Liver (tissue), 9 donors: ENCODE results near the gene THADA. TPM values are rescaled to one million over a fixed set of nuclear protein-coding genes. Genes with fewer than 3 reads are reported as not detected.
"Not testable (repeated sequence)": the region's sequence is repeated elsewhere in the genome, so short reads cannot be mapped to it uniquely, and the experiment has no call there.

Experiments
- DNase-seq: peaks from one replicate; pipeline ENCODE4 v3.0.0-alpha.2; 2017; ENCODE audit warnings: low spot score
- H3K27ac ChIP-seq, 2 donors: one replicate each; pipeline ENCODE4 v1.7.0; 2013; ENCODE audit warnings: inconsistent platforms in 2 of 2, low read length in 2 of 2, control low read depth in 1 of 2, low read depth in 1 of 2, mild to moderate bottlenecking in 1 of 2
- H3K27me3 ChIP-seq, 4 donors: one replicate each; pipeline versions ENCODE4 v1.6.1 to v1.7.0; 2013; ENCODE audit warnings: low read length in 3 of 4, inconsistent platforms in 1 of 4, mild to moderate bottlenecking in 1 of 4, moderate library complexity in 1 of 4; ENCODE audit not compliant: control insufficient read depth in 4 of 4, insufficient read depth in 4 of 4
- H3K36me3 ChIP-seq, 4 donors: one replicate each; pipeline versions ENCODE4 v1.6.1 to v1.7.0; 2013; ENCODE audit warnings: low read length in 3 of 4, mild to moderate bottlenecking in 3 of 4, low read depth in 1 of 4, moderate library complexity in 1 of 4; ENCODE audit not compliant: control insufficient read depth in 4 of 4, insufficient read depth in 3 of 4
- H3K4me1 ChIP-seq, 4 donors: one replicate each; pipeline versions ENCODE4 v1.6.1 to v1.7.0; 2013; ENCODE audit warnings: low read length in 3 of 4, mild to moderate bottlenecking in 3 of 4, moderate library complexity in 1 of 4; ENCODE audit not compliant: control insufficient read depth in 4 of 4, insufficient read depth in 4 of 4
- H3K4me3 ChIP-seq, 3 donors: one replicate each; pipeline versions ENCODE4 v1.6.1 to v1.7.0; 2013; ENCODE audit warnings: low read length in 3 of 3, control low read depth in 1 of 3, low read depth in 1 of 3, mild to moderate bottlenecking in 1 of 3
- H3K9ac ChIP-seq, 2 donors: one replicate each; pipeline ENCODE4 v1.7.0; 2013; ENCODE audit warnings: low read length in 2 of 2, mild to moderate bottlenecking in 2 of 2, moderate library complexity in 2 of 2, control low read depth in 1 of 2, low read depth in 1 of 2
- H3K9me3 ChIP-seq, 4 donors: one replicate each; pipeline versions ENCODE4 v1.6.1 to v1.7.0; 2013; ENCODE audit warnings: low read length in 3 of 4; ENCODE audit not compliant: control insufficient read depth in 4 of 4
- CTCF ChIP-seq: fragments of 150-350 bp; IDR thresholded peaks from 2 replicates; pipeline ENCODE4 v1.5.1; 2017; ENCODE audit warnings: improper control_type of control experiment, low read depth, low read length; ENCODE audit not compliant: missing input control
- FOXA2 ChIP-seq: IDR thresholded peaks from 2 replicates; pipeline ENCODE4 v1.6.1; 2016; ENCODE audit warnings: antibody characterized with exemption
- HNF4A ChIP-seq, 2 donors: conservative IDR thresholded peaks; 2 replicates each; pipeline ENCODE4 v1.6.1; 2016; ENCODE audit warnings: antibody characterized with exemption in 2 of 2, mild to moderate bottlenecking in 2 of 2
- MAX ChIP-seq: IDR thresholded peaks from 2 replicates; pipeline ENCODE4 v1.6.1; 2016; ENCODE audit warnings: antibody characterized with exemption
- NR2F2 ChIP-seq: IDR thresholded peaks from 2 replicates; pipeline ENCODE4 v1.6.1; 2016; ENCODE audit warnings: antibody characterized with exemption
- RAD21 ChIP-seq, 2 donors: IDR thresholded peaks; 2 replicates each; pipeline ENCODE4 v1.6.1; 2016; ENCODE audit warnings: antibody characterized with exemption in 2 of 2, mild to moderate bottlenecking in 2 of 2
- RXRA ChIP-seq, 2 donors: IDR thresholded peaks; 2 replicates each; pipeline ENCODE4 v1.6.1; 2017 to 2018; ENCODE audit warnings: antibody characterized with exemption in 2 of 2, mild to moderate bottlenecking in 1 of 2
- SP1 ChIP-seq: IDR thresholded peaks from 2 replicates; pipeline ENCODE4 v1.6.1; 2018; ENCODE audit warnings: antibody characterized with exemption, mild to moderate bottlenecking
- ZBTB33 ChIP-seq: IDR thresholded peaks from 2 replicates; pipeline ENCODE4 v1.6.1; 2016; ENCODE audit warnings: antibody characterized with exemption
- WGBS: extraction: QIAGEN DNeasy Blood & Tissue Kit; methylation state at CpG from one replicate; pipeline ENCODE4 v1.1.7; 2013; 5-methylcytosine and 5-hydroxymethylcytosine counted together
- polyA plus RNA-seq, 2 donors: library from polyadenylated mRNA; stranded (reverse) in 1 of 2; unstranded in 1 of 2; fragments of 200-250 nt in 1 of 2; fragments of >200 nt in 1 of 2; fragmentation: Nextera tagmentation in 1 of 2; extraction: Ambion mirVana in 1 of 2; gene quantifications; one replicate each; pipeline versions ENCODE4 v1.2.1 to v1.2.3, GENCODE V29; 2013 to 2015
- total RNA-seq, 2 donors: library from RNA; depleted of rRNA; stranded (reverse); fragments of >200 nt; gene quantifications; one replicate each; pipeline ENCODE4 v1.2.3, GENCODE V29; 2014
- donor health status: healthy.
- donor health status: healthy.
- donor health status: healthy.
- donor health status: healthy.
- donor health status: healthy.

Gene THADA
- total and polyA plus RNA-seq, 4 donors = 12.0 to 37.2 (median 22.3) TPM

GRCh38 chr2:43190311-43191052, 405.4 kb downstream of the THADA start:
- WGBS = 81% methylated on average over 10 of the region's 10 CpGs
- Histone ChIP-seq H3K9ac (no peak overlapping the region), H3K4me3 (no peak overlapping the region), H3K27me3 (no peaks in the 10 kb centered on the region), H3K27ac (no peak overlapping the region), H3K36me3 (no peaks in the 10 kb centered on the region), H3K9me3 (no peaks in the 10 kb centered on the region), H3K4me1 (peaks cover 6 to 30% (median 23%) of the 10 kb centered on the region in 4 donors)
- TF ChIP-seq RXRA (IDR thresholded peaks at IDR 0.05) (peak; percentile 18 to 40), HNF4A (conservative IDR thresholded peaks at IDR 0.05) (peak; percentile 50 to 55), MAX (no peak), CTCF (no peak)
- peak; percentile 83 for DNase-seq

GRCh38 chr2:43189861-43190260, 406.0 kb downstream of the THADA start:
- not testable (repeated sequence) for H3K4me3 ChIP-seq, H3K27me3 ChIP-seq, DNase-seq, H3K9ac ChIP-seq, H3K9me3 ChIP-seq, H3K27ac ChIP-seq, H3K36me3 ChIP-seq
- WGBS = 94% methylated on average over 7 of the region's 7 CpGs
- peaks cover 6 to 25% (median 17%) of the 10 kb centered on the region in 4 donors for H3K4me1 ChIP-seq

GRCh38 chr2:43188561-43189386, 407.1 kb downstream of the THADA start:
- H3K27me3 ChIP-seq = no peaks in the 10 kb centered on the region
- H3K4me1 ChIP-seq = peaks cover 4 to 15% (median 8%) of the 10 kb centered on the region in 4 donors
- no peak for TF ChIP-seq FOXA2
- 91% methylated on average over 16 of the region's 16 CpGs for WGBS
- H3K27ac ChIP-seq = no peak overlapping the region
- DNase-seq = no peak
- no peaks in the 10 kb centered on the region for H3K36me3 ChIP-seq
- no peak overlapping the region for H3K9ac ChIP-seq
- H3K9me3 ChIP-seq = no peaks in the 10 kb centered on the region
- no peak overlapping the region for H3K4me3 ChIP-seq

- 84% methylated on average over 12 of the region's 12 CpGs for WGBS
- DNase-seq = no peak
- Histone ChIP-seq H3K9ac (no peak overlapping the region), H3K36me3 (no peaks in the 10 kb centered on the region), H3K4me1 (peaks cover 0 to 6% (median 2%) of the 10 kb centered on the region in 4 donors), H3K9me3 (no peaks in the 10 kb centered on the region), H3K27ac (no peak overlapping the region), H3K4me3 (no peak overlapping the region), H3K27me3 (no peaks in the 10 kb centered on the region)
- TF ChIP-seq NR2F2 (no peak), RAD21 (IDR thresholded peaks at IDR 0.05) (no peak), ZBTB33 (no peak), SP1 (no peak), CTCF (no peak), FOXA2 (no peak)
Measured at GRCh38 chr2:43186679-43187374, 409.0 kb downstream of the THADA start.
